ENCODE data around the gene DZIP1.

DZIP1 gene

DNA sequence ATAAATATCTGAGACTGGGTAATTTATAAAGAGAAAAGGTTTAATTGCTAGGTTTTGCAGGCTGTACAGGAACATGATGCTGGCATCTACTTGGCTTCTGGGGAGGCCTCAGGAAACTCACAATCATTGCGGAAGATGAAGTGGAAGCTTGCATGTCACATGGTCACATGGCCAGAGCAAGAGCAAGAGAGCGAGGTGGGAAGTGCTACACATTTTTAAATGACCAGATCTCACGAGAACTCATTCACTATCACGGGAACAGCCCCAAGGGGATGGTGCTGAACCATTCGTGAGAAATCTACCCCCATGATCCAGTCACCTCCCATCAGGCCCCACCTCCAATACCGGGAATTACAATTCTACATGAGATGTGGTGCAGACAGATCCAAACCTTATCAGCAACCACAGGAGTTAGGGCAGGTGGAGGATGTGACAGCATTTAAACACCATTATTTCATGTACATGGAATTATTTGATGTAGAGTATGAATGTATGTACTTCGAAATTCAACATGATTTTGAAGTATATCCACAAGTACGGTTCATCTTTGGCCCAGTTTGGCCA lies 102.5 kb downstream of the DZIP1 start:
- no peak for DNase-seq

DNA sequence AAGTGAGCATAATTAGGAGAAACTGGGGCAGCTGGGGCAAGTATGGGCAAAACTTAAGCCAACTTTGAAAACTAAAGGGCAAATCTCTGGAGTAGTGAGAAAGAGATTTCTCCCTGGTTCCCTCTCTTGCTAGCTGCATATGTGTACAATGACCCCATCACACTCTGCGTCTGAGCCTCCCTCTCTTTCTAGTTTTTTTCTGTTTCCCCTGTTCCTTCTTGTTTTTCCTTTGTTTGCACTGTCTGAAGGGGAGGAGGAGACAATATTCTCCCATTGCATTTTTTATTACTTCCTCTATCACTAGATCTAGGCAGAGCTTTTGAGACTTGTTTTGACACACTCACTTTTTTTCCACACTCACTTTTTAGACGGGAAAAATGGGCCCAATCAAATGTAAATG lies 103.2 kb downstream of the DZIP1 start:
- peak; percentile 12 for DNase-seq

DNA sequence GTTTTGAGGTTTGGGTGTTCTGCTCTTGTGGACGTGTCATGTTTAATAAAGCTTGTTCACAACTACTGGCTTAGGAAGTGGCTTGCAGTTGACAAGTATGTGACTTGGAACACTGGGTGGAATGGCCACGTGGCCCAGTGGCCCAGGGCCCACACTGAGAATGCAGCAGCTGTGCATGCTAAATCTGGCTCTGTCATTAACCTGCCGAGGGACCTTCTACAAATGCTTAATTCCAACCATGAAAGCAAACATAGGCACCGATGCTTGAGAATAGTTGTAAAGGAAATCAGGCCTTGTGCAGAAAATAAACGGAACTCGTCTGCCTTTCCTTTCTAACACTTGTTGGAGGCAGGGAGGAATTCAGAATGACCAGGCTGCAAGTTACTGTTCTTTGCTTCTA lies 103.6 kb downstream of the DZIP1 start:
- peak; percentile 31 for DNase-seq

DNA sequence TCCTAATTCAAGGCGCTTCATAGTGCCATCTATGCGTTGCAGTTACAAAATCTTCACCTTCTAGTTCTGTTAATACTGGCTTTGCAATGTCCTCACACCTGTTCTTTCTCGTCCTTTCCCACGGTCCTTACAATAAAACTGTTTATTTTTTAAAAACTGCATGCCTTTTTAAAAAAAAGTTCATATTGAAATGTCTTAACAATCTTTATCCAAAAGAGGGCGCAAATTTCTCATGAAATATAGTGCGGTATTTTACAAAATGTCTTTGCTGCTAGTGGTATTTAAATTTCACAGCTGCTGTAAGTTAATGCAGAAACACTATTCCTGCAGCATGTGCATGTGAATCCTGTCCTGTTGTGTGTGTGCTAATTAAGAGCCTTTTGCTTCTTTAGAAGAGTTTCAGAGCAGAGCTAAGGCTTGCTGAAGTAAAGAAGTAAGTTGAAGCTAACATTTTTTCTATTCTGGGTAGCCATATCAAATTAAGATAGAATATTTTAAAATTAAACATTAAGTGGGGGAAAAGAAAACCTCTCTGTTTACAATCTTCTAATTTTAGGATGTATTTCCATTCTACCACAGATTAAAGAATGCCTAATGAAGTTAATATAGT lies 107.8 kb downstream of the DZIP1 start:
- DNase-seq = peak; percentile 59

DNA sequence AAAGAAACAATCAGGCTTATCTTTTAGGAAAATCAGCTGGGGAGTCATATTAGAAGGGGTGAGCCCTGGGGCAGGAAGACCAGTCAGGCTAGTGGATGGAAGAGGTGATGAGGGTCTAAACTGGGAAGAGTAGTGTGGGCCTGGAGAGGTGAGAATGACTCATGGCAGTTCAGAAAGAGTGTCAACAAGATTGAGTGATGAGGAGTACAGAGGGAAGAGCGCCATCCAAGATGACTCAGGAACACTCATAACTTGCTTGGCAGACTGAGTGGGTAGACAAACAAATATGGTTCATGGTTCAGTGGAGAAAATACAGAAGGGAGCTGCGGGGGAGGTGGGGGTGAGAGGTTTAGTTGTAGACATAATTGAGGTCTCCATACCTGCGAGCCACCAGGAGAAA lies 109.3 kb downstream of the DZIP1 start:
- DNase-seq = peak; percentile 87

DNA sequence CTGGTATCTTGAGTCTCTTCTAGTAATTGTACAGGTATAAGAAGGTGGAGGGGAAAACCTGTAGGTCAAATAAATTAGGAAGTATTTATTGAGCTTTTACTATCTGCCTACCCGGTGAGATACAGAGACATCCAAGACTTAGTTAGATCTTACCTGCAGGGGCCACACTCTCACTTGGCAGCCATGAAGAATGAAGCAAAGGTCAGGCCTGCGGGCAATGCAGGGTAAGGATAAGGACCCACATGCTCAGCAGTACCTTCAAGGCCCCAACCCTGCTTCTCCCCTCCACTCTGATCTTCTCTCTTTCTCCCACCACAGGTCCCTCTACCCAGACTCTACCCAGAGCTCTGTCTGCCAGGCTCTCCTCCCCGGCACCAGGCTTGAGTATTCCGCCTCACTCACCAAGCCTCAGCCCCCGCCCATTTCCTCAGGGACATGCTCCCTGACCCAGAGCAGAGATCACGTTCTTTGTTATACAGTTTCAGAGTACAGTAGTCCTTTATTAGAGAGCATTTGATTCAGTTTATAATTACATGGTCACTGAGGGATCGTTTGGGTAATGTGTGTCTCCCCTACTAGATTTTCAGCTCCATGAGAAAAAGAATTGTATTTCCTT lies 110.9 kb downstream of the DZIP1 start:
- peak; percentile 67 for DNase-seq

DNA sequence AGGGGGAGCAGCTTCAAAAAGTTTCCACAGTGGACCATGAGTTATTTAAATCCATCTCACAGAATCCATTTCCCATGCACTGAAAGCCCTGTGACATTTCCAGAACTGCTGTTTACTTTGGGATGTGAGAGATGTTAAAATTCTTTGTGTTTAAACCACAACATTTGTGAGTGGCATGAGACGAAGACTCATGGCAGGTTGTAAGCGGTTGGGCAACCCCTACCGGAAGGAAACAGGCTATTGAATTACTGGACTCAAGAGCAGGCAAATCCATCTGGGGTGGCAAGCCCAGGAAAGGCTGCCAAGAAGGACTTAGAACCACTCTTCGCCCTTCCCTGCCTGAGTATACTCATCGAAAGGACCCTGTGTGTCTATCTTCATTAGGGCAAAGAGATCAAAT lies 114.3 kb downstream of the DZIP1 start:
- peak; percentile 84 for DNase-seq
